CD4-positive, alpha-beta T cell treated with Interleukin-2 at 100 ng/mL for 4 hours (primary cell): ENCODE results near the gene RNF145.
"Not testable (repeated sequence)": the region's sequence is repeated elsewhere in the genome, so short reads cannot be mapped to it uniquely, and the experiment has no call there.

Source experiments
- DNase-seq: peaks from one replicate; pipeline ENCODE4 v3.0.0-alpha.2; 2020; ENCODE audit warnings: low spot score

RNF145 gene

DNA sequence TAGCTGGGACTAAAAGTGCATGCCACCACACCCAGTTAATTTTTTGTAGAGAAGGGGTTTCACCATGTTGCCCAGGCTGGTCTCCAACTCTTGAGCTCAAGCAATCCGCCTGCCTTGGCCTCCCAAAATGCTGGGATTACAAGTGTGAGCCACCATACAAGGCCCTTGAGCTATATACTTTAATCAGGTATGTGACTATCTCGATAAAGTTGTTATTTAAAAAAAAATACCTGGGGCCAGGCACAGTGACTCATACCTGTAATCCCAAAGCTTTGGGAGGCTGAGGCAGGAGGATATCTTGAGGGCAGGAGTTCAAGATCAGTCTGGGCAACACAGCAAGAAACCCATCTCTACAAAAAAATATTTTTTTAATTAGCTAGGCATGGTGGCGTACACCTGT lies 19.2 kb downstream of the RNF145 start:
- DNase-seq, result no peak

DNA sequence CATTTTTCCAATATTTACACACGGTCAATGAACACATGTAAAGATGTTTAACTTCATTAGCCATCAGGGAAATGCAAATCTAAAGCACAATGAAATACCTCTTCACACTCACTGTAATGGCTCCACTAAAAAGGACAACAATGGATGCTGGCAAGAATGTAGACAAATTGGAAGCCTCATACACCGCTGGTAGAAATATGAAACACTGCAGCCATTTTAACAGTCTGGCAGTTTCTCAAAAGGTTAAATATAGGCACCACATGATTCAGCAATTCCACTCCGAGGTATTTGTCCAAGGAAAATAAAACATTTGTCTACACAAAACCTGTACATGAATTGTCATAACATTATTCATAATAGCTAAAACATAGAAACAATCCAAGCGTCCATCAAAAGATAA lies 20.0 kb downstream of the RNF145 start:
- DNase-seq, result no peak

DNA sequence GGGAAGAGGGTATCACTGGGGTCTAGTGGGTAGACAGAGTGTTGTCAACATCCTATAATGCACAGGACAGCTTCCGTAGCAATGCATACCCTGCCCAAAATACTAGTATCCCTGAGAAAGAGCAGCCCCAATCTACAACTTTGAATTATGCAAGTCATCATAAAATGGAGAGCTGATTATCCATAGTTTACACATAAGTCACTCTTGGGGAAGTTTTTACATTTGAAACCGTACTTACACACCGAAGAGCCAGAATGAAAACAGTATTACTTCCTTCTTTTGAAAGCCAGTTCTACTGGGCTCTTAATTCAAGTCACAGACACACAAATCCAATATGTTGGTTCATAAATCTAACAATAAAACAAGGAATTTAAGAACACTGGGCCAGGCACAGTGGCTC lies 21.6 kb downstream of the RNF145 start:
- no peak for DNase-seq

DNA sequence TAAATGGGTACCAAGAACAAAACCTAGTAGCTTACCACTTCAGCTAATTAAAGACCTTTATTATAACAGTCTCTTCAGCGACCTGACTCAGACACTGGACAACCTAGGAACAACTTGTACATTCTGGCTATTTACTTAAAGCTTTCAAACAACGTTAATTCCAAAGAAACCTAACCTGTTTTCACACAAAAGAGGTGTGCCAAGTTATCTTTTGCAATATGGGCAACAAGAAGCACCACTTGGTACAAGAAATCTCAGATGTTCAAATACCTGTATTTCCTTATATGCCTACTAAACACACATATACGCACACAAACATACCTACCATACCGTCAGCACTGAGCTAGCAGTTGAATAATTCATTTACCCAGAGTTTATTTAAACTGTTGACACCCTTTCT lies 23.0 kb downstream of the RNF145 start:
- DNase-seq, result no peak

DNA sequence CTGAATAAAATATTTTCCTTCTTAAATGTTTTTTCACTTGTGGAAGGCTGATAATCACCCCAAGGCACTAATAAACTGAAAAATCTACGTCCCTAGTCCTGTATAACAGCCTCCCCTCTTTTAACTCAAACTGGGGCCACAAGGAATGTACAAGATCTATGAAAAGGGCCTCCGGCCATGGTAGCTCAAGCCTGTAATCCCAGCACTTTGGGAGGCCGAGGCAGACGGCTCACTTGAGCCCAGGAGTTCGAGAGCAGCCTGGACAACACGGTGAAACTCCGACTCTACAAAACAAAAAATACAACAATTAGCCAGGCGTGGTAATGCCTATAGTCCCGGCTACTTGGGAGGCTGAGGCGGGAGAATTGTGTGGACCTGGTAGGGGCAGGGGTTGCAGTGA lies 23.6 kb downstream of the RNF145 start:
- DNase-seq, result no peak

DNA sequence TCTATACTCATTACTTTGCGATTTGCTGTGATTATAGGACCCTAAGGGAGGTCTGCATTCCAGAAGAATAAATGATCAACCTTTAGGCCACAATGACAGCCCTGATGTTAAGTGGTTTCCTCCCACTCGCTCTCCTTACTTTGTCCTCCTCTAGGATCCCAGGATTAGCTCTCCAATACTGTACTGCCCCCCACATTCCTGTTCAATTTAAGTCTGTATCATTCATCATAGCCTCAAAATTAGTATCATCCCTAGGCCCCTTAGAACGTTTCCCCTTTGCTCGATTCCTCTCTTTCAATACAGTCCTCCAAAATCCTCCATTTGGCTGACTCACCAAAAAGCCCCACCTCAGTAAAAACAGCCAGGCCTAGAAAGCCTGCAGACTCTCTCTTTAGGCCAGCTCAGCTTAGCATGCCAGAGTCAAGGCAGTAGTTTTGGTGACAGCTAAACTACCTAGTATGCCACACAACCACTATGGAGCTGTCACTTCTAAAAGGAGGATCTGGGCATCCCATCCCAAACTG lies 24.4 kb downstream of the RNF145 start:
- DNase-seq, result peak; percentile 47

DNA sequence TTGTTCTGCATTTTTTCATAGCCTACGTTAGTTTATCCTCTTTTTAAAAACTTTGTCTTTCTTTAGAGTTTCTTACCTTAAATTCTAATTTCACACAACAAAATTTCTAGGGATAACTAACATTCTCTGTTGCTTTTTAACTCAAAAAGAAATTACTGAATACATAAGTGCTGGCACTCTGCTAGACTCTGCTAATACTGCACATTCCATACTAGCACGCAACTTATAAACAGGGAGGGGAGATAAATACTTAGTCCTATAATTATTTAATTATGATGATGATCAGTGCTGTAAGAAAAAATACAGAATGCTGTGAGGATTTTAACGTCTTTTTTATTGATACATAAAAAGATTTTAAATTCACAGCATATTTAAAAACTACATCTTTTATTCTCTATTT lies 25.1 kb downstream of the RNF145 start:
- DNase-seq, result no peak

DNA sequence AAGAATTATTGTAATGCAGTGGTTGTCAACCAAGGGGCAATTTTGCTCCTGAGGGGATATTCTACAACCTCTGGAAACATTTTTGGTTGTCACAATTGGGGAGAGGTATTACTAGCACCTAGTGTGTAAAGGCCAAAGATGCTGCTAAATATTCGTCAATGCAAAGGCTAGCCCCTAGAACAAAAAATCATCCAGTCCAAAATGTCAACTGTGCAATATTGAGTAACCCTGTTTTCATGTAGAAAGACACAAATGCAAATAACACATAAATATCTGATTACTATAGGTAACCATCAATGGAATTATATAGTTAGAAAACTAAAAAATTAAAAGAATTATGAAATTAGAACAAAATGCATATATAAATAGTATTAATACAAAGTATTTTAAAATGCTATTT lies 26.1 kb downstream of the RNF145 start:
- DNase-seq, result no peak

DNA sequence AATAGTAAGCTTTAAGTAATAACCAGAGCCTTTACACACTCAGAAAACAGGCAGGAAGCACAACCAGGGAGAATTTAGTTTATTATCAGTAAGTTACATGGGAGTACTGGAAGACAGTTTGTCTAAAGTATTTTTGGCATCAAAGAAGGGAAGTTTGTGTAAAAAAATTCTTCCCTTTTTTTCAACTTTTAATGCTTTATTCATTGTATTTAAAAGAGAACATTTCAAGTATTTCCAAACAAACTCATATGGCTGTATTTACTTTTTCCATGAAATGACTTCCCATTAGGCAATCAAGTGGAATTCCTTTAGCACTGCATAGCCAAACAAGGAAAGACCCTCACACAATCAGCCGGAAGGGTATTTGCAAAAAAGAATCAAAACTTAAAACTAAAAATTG lies 26.7 kb downstream of the RNF145 start:
- no peak for DNase-seq

DNA sequence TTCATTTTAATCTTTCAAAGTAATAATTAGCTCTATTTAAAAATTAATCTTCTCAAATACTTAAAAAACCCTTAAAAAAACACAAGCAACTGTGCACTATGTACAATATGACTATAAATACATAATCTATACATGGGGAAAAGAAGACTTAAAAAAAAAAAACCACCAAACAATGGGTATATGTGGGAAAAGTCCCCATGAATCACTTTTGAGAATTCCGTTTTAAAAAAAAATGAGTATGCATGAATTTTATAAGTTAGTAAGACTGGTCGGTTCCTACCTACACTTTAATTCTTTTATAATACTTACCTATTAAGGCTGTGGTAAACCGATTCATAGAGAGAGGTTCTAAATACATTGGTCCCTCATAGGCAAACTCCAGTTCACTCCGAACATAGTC lies 27.7 kb downstream of the RNF145 start:
- DNase-seq, result no peak

DNA sequence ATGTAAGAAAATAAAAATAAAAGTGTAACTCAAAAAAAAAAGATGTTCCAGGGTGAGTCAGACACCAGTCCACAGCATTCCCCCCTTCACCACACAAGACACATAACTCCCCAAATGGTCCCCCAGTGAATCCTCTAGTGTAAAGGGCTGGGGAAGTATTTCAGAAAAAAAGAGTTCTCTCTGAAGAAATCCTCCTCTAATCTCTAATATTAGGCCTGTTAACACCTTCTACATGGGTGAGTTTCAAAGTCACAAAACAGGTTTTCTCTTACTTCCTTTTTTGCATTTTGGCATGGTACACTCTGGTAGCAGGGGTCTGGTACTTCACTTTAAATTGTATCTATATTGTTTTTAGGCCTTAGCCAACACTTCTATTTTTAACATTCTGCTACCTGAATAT lies 28.2 kb downstream of the RNF145 start:
- DNase-seq, result no peak

DNA sequence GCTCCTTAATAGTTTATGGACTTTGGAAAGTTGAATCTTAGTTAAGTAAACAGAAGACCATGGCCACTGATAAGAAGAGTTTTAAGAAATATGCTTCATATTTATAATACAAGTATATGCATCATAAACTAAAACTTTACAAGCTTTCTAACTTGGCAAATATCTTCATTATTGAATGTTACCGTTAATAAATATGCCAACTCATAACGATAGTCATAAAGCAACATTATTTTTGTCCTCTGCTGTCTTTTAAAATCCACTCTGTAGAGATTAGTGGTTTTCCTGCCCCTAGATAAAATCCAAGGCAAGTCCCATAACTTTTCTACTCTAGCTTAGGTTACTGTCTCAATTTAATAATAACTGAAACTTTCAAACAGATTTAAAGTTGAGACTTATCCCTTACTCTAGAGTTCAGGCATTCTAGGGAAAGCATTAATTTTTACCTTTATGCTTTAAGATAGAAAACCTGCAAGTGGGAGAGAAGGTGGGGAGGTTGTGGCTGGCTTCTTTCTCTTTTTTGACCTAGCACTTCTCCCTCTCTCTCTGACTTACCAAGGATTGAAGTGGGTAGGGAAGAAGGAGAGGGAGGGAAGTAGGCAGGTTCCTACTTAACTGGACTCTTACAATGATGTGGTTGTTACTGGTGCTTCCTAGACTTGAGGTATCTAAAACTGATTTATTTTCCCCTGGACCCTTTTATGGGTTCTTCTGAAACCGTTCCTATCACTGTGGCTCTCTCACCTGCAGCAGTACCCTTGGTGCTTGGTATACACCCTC lies 29.6 kb downstream of the RNF145 start:
- DNase-seq, result no peak

DNA sequence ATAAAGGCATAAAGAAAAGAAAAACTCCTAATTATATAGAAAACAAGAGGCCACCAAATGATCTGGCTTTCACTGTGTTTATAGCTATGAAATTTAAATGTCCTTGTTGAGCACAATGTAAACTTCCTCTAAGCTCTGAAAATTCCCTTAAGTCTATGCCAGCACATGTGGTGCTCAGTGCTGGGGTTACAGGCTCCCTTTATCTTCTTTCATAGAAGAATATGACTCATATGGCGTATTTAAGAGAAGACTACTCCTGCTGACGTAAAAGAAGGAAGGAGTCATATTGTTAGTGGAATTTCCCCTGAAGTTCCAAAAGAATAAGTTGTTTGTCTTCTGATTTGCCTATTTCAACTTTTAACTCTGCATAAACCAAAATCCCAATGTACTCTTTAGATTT lies 30.4 kb downstream of the RNF145 start:
- DNase-seq, result peak; percentile 47

DNA sequence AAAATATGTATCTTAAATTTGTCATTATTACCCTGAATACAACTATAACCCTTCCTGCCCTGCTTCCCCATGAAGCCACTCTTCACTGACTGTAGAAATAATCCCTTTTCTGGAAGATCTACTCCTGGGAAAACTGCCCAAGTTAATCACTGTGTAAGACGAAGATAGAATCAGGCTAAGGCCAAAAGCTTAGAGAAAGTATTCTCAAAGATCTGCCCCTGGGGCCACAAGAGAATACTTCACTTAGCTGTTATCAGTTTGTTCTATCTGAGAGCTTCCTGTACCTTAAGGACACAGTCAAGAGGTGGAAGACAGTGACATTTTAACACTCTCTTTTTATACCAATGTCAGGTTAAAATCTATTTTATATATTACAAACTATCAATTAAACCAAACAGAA lies 33.8 kb downstream of the RNF145 start:
- DNase-seq, result peak; percentile 33

DNA sequence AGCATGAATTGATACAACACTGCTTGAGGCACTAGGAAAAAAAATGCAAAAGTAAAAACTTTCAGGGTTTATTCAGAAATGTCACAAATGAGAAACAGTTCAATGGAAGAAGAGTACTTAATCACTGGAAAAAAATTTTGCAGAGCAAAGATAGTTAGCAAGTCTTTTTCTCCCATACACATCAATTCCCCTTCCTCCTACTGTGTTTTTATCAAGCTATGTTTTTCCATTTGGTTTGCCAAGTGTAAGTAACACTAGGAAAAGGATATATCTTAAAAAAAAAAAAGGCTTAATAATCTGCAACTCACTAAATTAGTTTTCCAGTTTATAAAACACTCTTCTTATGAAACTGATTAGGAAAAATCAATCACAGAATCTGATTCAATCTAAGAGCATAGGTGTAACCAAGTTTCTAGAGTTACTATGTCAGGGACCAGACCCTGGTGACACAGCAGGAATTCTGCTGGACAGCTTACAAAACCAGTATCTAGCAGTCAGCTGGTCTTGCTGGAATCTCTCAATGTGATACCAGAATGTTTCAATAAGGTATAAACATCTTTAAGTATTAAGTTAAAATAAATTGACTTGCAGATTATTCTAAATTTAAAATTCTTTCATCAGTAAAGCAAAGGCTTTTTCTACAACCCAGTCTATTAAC lies 34.7 kb downstream of the RNF145 start:
- no peak for DNase-seq

DNA sequence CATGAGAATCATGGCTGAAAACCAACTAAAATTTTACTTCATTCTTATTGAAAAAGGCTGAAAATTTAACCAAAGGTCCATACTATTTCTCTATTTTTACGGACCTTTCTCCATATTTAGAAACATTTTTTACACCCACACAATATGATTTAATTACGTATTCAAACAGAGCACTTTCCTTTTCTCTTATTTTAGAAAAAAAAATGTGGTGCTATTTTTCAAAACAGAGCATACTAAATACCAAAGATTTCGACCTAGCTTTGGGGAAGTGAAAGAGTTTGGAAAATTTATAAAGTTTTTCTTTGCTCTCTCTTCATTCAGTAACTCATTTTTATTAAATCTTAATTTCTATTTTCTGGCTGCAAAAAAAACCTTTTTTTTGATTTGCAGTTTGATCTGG lies 38.1 kb downstream of the RNF145 start:
- DNase-seq, result no peak

DNA sequence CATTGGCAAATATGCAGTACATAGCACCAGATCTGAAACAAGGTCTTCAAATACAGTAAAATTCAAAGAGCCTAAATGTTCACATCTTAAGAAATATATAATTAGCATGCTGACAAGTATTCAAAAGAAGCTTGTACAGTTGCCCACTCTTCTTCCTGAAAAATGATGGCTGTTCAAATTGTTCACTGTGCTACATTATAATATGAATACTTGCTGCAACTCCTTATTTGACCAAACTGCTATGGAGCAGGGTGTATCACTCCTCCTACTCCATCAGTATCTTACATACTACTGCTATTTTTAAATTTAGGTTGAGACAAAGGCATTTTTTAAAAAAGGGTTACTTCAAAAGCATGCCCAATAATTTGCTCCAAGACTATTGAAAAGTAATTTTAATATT lies 39.3 kb downstream of the RNF145 start:
- DNase-seq, result no peak

DNA sequence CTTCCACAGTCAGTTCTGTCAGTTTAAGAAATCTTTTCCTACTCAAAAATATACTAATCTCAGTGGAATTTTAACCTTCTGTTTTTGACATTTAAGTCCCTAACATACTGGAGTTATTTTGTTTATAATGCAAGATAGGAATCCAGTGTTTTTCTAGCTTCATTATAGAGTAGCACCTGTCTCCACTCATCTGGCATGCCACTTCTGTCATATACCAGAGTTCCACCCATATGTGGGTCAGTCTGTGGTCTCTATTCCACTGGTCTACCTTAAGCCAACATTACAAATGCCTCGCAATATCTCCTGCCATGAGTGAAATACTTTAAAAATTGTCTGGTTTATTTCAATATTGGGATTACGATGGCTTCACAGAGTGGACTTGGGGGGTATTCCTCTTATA lies 42.9 kb downstream of the RNF145 start:
- no peak for DNase-seq

DNA sequence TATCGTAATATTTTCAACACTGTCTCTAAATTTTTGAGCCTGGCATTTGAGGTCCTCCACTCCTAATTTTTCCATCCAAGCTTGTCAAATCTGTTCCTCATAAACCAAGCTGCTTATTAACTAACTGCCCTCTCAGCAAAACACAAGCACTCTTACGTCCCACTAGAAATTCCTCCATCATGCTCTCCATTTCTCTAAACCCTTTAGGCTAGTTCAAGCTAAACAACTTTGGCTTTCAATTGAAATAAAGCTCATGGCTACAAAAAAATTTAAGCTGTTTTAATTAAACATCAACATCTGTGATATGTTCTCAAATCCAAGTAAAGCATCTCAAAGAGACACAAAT lies 45.7 kb downstream of the RNF145 start:
- DNase-seq, result no peak

DNA sequence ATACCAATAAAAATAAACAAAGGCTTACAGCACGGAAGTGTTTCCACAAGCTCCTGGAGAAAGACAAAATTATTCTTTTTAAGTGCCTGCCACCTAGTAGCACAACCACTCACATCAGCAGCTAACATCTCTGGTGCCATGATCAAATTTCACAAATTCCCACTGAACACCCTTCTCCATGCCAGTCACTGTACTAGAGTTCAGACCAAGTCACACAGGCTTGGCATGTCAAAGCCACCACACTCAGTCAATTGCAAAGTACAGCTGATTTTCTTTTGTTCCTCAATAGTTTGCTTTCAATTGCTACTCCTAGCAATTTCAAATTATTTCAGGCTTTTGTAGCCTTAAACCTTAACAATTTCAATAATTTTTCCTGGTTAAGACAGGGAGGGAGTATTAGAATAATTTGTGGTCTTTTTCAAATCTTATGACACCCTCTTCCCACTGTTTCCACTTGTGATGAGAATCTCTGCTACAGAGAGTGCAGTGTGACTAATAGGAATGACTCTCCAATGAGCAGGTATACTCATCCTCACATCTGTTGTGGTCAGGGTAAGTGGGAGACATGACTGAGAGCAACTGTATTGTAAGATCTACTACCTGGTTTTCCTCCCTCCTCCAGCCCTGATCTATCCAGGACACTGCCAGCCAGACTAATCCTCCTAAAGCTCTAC lies 46.2 kb downstream of the RNF145 start:
- DNase-seq, result no peak

DNA sequence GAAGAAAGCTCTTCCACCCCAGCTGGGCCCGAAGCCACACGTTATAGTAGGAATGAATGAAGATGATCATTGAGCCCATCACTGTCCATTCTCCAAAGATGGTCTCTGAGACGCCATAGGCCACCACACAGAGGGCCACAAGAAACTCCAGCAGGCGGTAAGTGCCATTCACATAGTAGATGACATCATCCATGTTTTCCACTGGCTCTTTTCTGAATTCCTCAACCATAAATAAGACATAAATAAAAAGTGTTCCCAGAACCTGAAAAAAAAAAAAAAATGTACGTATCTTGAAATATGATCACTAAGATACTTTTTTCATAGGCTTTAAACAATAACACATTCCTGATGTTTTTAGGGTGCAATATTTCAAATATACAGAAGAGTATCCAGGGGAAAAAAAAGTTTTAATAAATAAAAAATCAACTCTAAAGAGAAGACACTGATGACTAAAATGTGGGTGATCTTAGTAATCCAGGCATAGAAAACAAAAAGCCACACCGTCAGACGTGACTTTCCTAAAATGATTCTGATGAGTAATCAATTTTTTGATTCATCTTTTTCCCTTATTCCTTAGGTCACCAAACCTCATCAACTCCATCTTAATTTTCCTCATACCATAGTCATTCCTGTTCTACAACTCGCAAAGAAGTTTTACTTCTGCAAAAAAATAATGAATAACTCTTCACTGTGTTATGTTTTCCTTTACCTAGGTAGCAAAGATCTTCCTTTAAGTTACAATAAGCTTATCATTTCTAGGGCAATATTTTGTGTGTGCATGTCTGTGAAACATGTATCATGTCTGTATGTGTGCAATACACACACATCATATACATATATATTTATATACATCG lies 47.8 kb downstream of the RNF145 start:
- no peak for DNase-seq

DNA sequence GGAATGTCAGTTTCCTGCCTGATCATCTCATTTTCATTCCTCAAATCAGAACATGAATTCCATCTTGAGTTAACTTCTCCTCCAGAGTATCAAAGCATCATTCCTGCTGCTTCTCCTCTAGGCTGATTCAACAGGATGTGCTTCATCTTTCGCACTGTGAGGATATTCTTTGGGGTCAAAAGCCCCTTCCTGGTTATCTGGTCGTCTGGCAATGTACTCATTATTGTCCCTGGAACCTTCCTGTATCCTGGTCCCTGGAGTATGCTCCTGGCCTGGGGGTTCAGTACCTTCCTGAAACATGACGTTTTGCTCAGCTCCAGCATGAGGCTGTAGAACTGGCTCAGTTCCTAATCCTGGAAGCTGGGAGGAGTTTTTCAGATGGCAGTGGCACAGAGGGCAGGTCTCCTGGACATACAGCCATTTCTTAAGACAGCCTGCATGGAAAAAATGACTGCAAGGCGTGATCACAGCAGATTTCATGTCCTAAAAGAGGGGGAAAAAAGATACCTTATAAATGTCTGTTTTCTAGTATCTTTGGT lies 50.7 kb downstream of the RNF145 start:
- not testable (repeated sequence) for DNase-seq
